Stimulated activated CD8-positive, alpha-beta memory T cell treated with anti-CD3 and anti-CD28 coated beads, Interleukin-7, amount 100 ng/mL, for 48 hours (primary cell): ENCODE measurements around the gene ITGA11.

Source experiments
- DNase-seq, 2 donors: peaks; one replicate each; pipeline ENCODE4 v3.0.0-alpha.2; 2020; ENCODE audit warnings: low read depth in 1 of 2; ENCODE audit errors: extremely low read depth in 1 of 2

The ITGA11 gene

GRCh38 chr15:68335251-68335650 lies 96.7 kb downstream of the ITGA11 start:
- no peak for DNase-seq

DNA sequence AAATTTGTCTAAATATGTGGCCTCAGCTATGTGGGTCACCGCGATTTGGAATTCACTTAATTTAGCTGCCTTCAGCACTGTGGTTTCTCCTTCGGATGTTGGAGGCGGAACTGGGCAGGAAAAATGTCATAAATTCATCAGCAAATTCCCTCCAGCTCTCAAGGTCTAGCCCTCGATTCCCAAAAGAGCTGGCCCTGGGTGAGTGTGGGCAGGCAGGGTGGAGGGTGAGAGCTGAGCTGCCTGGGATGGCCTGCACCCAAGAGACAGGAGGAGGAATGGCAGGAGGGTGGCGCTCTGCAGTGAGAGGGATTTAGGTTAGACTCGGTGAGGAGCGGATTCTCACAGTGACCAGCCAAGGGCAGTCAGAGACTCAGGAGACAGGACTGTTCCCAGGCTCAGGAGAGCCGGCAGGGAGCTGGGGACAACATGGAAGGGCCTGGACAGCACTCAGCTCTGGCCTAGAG lies 97.3 kb downstream of the ITGA11 start:
- no peak for DNase-seq

- no peak for DNase-seq
Measured at GRCh38 chr15:68333775-68334470, 98.0 kb downstream of the ITGA11 start.

- no peak for DNase-seq
Measured at GRCh38 chr15:68332266-68332665, 99.7 kb downstream of the ITGA11 start.

- DNase-seq: no peak
Measured at GRCh38 chr15:68330901-68331300, 101.1 kb downstream of the ITGA11 start.

GRCh38 chr15:68330416-68330815 lies 101.5 kb downstream of the ITGA11 start:
- no peak for DNase-seq

GRCh38 chr15:68328964-68329363 lies 103.0 kb downstream of the ITGA11 start:
- DNase-seq: no peak

- DNase-seq: no peak
Measured at GRCh38 chr15:68328443-68328842, 103.5 kb downstream of the ITGA11 start.

DNA sequence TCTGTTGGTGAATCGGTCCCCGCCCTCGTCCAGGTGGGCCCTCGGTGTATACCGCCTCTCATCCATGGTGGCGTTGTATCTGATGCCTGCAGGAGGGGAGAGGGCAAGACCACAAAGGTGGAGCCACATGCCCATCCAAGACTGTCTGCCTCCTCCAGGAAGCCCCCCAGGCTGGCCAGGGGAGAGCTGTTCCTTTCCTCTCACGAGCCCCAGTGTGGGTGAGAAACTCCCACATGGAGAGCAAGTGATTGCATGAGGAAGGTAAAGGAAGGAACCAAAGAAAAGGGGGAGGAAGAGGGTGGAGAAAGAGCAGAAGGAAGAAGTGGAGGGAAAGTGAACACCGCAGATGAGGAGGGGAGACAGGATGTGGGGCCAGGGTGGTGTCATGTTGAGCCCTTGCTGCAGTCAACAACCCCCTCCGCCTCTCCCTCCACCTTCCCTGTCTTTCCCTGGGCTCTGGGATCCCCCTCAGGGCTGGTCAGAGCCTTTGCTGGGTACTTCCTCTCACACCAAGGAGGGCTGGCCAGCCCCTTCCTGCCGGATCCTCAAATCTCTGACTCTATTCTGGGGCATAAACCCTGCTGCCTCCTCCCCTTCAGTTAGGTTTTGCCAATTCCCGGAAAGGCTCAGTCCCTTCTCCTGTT lies 105.1 kb downstream of the ITGA11 start:
- DNase-seq: no peak

- no peak for DNase-seq
Measured at GRCh38 chr15:68325726-68326125, 106.2 kb downstream of the ITGA11 start.

DNA sequence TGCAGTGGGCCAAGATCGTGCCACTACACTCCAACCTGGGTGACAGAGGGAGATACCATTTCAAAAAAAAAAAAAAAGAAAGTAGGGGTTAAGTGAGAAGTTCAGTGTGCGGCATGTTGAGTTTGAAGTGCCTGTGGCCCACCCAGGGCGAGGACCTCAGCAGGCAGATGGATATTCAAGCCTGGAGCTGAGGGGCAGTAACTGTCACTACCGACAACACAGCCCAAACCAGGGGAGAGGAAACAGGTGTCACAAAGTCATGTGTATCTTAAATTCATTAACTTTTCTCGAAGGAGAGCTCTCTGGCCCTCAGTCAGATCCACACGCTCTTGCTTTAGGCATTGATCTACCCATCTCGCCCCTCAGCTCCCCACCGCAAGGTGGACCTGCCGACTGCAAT lies 109.2 kb downstream of the ITGA11 start:
- no peak for DNase-seq

DNA sequence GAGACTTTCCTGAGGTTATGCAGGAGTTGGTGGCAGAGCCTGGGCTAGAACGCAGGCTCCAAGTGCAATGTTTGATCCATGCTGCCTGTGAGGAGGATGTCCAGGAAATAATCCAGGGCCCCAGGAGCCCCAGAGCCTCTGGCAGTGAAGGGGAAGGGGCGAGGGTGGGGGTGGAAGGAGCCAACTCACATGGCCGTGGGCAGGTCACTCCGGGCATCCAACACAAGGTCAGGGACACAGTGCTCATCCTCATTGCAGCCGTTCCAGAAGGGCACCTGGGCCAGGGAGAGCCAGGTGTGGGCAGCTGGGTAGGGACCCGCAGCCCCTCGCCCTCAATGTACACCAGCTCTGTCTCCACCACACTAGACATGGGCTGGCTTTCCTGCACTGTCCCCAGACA lies 110.7 kb downstream of the ITGA11 start:
- no peak for DNase-seq

DNA sequence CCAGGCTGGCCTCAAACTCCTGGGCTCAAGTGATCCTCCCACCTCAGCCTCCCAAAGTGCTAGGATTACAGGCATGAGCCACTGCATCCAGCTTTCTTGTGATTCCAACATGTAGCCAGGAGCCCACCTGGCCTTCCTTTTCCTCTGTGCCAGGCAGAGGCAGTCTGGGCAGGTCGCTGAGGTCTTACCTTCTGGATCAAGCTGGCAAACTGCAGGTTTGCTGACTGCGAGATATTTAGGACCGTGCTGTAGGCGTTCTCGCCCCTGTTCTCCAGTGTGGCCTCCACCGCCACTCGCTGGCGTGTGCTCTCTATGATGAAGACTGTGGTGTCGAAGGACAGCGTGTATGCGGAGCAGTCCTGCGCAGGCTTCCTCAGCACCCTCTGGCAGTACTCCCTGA lies 112.0 kb downstream of the ITGA11 start:
- no peak for DNase-seq

- no peak for DNase-seq
Measured at GRCh38 chr15:68318931-68319909, 112.7 kb downstream of the ITGA11 start.

DNA sequence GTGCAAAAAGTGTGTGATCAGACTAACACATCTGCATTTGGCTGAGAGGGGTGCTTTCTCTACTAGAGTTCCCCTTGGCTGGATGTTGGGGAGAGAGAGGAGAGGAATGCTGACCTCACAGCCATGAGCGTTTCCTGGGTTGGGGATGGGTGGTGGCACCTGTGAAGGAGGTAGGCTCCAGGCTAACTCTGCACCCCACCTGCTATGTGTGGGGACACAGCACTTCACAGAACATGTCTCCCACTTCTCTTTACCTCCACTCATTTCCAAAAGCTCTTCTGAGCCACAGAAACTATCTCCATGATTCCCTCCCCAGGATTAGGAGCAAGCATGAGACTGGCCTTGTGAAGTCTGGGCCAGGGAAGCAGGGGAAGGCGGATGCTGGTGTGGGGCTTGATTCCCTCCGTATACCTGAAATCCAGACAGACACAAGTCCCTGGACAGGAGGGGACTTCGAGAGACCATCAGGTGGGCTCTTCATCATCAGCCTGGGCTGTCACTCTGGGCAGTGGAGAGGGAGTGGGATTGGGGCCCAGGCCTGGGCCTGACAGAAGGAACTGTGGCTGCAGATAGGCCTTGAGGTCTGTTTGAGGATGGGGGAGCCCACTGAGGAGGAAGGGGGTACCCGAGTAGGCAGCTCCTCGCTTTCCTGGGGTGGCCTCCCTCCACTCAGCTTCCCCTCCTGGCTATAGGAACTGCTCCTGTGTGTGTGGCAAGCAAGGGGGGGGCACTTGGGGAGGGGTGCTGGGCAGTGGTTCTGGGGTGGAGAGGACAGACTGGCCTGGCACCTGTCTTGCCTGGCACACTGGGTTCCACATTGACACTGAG lies 113.7 kb downstream of the ITGA11 start:
- no peak for DNase-seq

GRCh38 chr15:68317281-68318007 lies 114.5 kb downstream of the ITGA11 start:
- no peak for DNase-seq

DNA sequence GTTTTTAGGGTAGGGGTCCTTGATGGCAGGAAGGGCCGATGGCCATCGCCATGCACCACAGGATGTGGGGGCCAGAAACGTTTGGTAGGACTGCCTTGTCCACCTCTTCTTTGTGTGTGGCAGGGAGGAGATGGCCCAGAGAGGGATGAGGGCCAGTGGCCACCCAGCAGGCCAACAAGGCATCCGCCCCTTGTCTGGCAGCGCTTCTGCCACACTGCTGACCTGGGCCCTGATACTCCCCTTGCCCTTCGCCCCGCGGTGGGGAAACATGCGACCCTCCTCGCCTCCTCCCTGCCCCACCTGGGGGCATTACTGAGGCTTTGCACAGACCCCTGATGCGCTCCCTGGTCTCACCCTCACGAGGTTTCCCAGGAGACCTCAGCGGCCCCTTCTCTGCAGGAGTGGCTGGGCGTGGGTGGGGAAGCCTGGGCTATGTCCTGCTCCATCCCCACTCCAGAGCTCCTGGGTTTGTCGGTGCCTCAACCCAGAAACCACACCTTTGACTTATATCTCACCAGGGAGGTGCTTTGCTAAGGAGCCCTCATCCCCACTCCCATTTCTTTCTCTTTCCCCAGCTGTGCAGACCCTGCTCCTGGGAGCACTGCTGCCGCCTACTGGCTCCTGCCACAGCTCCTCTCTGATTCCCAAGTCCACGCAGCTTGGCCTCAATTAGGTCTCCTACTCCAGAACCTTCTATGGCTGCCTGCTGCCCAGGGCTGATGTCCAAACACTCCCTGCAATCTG lies 115.7 kb downstream of the ITGA11 start:
- no peak for DNase-seq

DNA sequence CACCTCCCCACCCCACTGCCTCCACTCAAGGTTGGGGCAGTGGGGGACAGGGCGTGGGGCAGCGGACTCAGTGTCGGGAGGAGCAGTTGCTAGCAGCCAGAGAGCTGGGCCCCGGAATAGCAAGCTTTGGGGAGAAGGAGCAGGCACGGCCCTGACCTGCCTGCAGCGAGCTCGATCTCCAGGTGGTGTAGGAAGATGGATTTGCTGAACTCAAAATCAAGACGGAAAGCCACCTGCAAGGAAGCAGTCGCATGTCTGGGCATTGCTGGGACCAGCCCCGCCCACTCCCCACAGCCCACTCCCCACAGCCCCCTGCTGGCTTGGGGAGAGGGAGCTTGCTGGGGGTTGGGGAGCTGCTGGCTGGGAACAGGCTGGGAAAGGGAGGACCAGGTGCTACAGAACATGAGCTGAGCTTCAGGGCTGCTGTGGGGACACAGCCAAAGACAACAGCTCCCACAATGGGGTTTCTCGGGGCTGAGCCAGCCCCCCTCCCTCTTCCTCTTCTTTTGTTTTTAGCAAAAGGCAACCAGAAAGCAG lies 116.4 kb downstream of the ITGA11 start:
- no peak for DNase-seq

DNA sequence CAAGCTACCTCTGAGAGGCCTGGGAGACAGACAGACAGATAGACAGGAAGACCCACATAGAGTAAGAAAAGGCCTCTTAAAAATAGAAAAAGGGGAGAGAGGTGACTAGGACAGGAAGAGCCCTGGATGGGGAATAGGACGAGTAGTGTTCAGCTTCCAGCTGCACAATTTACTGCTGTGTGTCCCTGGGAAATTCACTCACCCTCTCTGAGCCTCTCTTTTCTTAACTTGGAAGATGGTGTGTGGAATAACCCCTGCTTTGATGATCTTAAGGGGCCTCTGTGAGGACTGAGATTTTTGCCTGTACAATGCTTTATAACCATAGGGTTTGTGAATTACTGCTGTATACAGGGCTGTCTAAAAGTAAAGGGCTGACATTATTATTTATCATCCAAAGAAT lies 116.9 kb downstream of the ITGA11 start:
- no peak for DNase-seq
